Measurements from ENCODE around the gene RTEL1.

The RTEL1 gene

GRCh38 chr20:63702036-63702665 is 44.0 kb downstream of the RTEL1 start:
- TF ChIP-seq CTCF (IDR thresholded peaks at IDR 0.05; ENCODE audit: low read depth, low read length, missing control alignments) = no peak

DNA sequence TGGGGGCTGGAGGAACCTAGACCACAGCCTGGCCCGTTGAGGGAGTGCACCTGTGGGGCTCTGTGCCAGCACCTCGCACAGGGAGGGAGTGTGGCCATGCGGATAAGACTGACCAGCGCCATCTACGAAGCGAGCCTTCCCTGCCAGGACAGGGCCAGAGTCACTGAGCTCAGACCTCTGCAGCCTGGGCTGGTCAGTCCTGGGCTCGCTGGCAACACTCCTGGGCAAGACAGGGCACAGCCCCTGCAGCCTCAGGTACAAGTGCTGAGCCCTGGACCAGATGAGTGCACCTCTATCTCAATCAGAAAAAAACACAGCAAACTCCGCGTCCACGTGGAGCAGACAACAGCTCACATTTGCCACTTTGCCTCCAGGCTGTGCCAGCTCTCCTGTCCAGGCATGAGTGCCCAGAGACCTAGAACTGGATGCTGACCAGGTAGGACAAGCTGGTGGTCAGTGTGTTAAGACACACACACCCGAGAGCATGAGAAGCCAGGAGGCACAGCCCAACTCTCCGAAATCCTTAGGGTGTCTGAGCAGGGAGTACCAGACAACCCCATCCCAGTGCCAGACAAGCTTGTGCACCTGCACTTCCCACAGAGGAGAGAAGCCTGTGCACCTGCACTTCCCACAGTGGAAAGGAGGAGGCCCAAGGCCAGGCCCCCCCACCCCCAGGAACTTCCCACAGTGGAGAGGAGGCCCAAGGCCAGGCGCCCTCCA is 44.8 kb downstream of the RTEL1 start:
- DNase-seq (ENCODE audit: extremely low read depth, low read depth) = no peak
- no peak for TF ChIP-seq CTCF (IDR thresholded peaks at IDR 0.05; ENCODE audit: low read depth, low read length, missing control alignments)
- no peak overlapping the region for H3K4me3 ChIP-seq (replicated peaks; ENCODE audit: low read depth, low read length)

More at GRCh38 chr20:63702036-63702665, 44.0 kb downstream of the RTEL1 start:
- H3K4me3 ChIP-seq (replicated peaks; ENCODE audit: low read depth, low read length) = no peak overlapping the region
- DNase-seq (ENCODE audit: extremely low read depth, low read depth) = no peak

- H3K4me3 ChIP-seq (replicated peaks; ENCODE audit: low read depth, low read length) = no peak overlapping the region
- no peak for DNase-seq (ENCODE audit: extremely low read depth, low read depth)
- TF ChIP-seq CTCF (IDR thresholded peaks at IDR 0.05; ENCODE audit: low read depth, low read length, missing control alignments) = no peak
Observed at GRCh38 chr20:63703471-63703975, 45.4 kb downstream of the RTEL1 start.

DNA sequence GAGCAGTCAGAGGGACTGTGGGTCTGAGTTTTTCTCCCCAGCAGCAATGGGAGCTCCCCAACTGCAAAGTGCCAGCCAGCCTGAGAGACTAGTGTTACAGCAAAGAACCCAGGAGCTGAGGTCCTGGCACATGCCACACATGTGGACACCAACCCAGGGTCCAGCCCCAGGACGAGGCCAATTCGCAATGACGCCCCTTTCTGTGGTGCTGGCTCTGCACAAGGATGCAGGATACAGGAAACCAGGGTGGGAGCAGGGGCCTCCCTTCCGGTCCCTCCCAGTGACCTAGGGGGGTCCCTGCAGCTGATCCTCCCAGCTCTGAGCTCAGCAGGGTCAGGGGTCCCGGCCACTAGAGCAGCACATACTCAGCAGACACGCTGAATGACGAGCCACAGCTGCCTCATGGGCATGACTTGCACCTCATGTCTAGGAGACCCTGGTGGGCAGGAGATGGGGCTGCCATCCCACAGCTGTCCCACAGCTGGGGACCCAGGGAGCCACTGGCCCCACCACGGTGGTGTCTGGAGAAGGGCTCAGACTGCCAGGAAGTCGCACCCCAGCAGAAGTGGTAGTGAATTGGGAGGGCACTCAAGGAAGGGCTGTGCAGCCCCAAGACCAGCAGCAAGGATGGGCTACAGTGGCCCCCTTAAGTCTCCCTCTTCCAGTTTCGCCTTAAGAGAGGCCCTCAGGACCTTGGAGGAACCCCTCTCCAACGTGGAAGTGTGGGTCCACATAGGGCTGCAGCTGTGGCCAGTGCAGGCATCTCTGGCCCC is 46.0 kb downstream of the RTEL1 start:
- no peak for TF ChIP-seq CTCF (IDR thresholded peaks at IDR 0.05; ENCODE audit: low read depth, low read length, missing control alignments)
- DNase-seq (ENCODE audit: extremely low read depth, low read depth) = no peak
- no peak overlapping the region for H3K4me3 ChIP-seq (replicated peaks; ENCODE audit: low read depth, low read length)

DNA sequence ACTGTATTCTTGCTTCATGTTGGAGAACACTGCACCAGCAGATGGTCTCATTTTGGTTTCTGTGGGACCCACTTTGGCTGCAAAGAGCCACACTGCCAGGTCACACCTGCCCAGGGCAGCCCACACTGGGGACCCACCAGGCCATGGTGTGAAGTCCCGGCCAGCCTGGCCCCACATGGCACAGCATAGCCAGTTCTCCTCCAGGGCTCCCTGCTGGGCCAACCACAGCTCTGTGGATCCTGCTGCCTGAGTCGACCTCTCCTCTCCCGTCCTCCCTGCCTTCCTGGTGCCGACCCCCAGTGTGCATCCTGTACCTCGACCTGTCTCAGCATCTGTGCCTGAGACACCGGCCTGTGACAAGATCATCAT is 46.6 kb downstream of the RTEL1 start:
- TF ChIP-seq CTCF (IDR thresholded peaks at IDR 0.05; ENCODE audit: low read depth, low read length, missing control alignments) = no peak
- H3K4me3 ChIP-seq (replicated peaks; ENCODE audit: low read depth, low read length) = no peak overlapping the region
- DNase-seq (ENCODE audit: extremely low read depth, low read depth) = no peak

- no peak overlapping the region for H3K4me3 ChIP-seq (replicated peaks; ENCODE audit: low read depth, low read length)
- DNase-seq (ENCODE audit: extremely low read depth, low read depth) = no peak
- TF ChIP-seq CTCF (IDR thresholded peaks at IDR 0.05; ENCODE audit: low read depth, low read length, missing control alignments) = no peak
Observed at GRCh38 chr20:63705232-63706026, 47.3 kb downstream of the RTEL1 start.

Data from HFF-Myc (cell line).